GM23248 (cell line): ENCODE data around the gene SLC25A33. TPM values are rescaled to one million over a fixed set of nuclear protein-coding genes. Genes with fewer than 3 reads are reported as not detected.

Source experiments
- DNase-seq: peaks from one replicate; pipeline ENCODE4 v3.0.0-alpha.2; 2015
- H2AFZ ChIP-seq: fragments of 200-600 bp; sonication (generic); 2 replicates; pipeline ENCODE4 v1.6.1; 2016; ENCODE audit warnings: antibody characterized with exemption
- H3F3A ChIP-seq: fragments of 200-600 bp; sonication (generic); 2 replicates; pipeline ENCODE4 v1.6.1; 2016; ENCODE audit warnings: mild to moderate bottlenecking, antibody characterized with exemption, mixed run types; ENCODE audit not compliant: insufficient read depth
- H3K27ac ChIP-seq: fragments of 200-600 bp; sonication (generic); 2 replicates; pipeline ENCODE4 v1.5.1; 2016; ENCODE audit warnings: mild to moderate bottlenecking
- H3K27me3 ChIP-seq: fragments of 200-600 bp; sonication (generic); replicated peaks from 2 replicates; pipeline ENCODE4 v1.6.1; 2016; ENCODE audit warnings: mild to moderate bottlenecking; ENCODE audit not compliant: insufficient read depth
- H3K36me3 ChIP-seq: fragments of 200-600 bp; sonication (generic); 2 replicates; pipeline ENCODE4 v1.6.1; 2016; ENCODE audit warnings: low read depth, mild to moderate bottlenecking
- H3K4me1 ChIP-seq: fragments of 200-600 bp; sonication (generic); 2 replicates; pipeline ENCODE4 v1.6.1; 2016; ENCODE audit warnings: mild to moderate bottlenecking; ENCODE audit not compliant: insufficient read depth
- H3K4me2 ChIP-seq: fragments of 200-600 bp; sonication (generic); one replicate; pipeline ENCODE4 v1.6.1; 2016; ENCODE audit warnings: mild to moderate bottlenecking; ENCODE audit not compliant: unreplicated experiment
- H3K4me3 ChIP-seq: fragments of 200-600 bp; sonication (generic); 2 replicates; pipeline ENCODE4 v1.5.1; 2016; ENCODE audit warnings: mild to moderate bottlenecking
- H3K79me2 ChIP-seq: fragments of 200-600 bp; sonication (generic); 2 replicates; pipeline ENCODE4 v1.6.1; 2016; ENCODE audit warnings: mild to moderate bottlenecking; ENCODE audit not compliant: insufficient read depth
- H3K9ac ChIP-seq: fragments of 200-600 bp; sonication (generic); 2 replicates; pipeline ENCODE4 v1.6.1; 2016; ENCODE audit warnings: mild to moderate bottlenecking
- H3K9me2 ChIP-seq: fragments of 200-600 bp; sonication (generic); 2 replicates; pipeline ENCODE4 v1.6.1; 2016; ENCODE audit warnings: mixed run types, mild to moderate bottlenecking, moderate library complexity; ENCODE audit not compliant: insufficient read depth
- H3K9me3 ChIP-seq: fragments of 200-600 bp; sonication (generic); one replicate; pipeline ENCODE4 v1.6.1; 2017; ENCODE audit warnings: low read depth
- H4K20me1 ChIP-seq: fragments of 200-600 bp; sonication (generic); 2 replicates; pipeline ENCODE4 v1.6.0; 2016; ENCODE audit not compliant: insufficient read depth
- EZH2 ChIP-seq: fragments of 200-600 bp; sonication (generic); IDR thresholded peaks from 2 replicates; pipeline ENCODE4 v1.6.1; 2018; ENCODE audit warnings: antibody characterized with exemption, mild to moderate bottlenecking; ENCODE audit not compliant: insufficient read depth, poor library complexity, severe bottlenecking
- EZH2phosphoT487 ChIP-seq: fragments of 200-600 bp; sonication (generic); IDR thresholded peaks from 2 replicates; pipeline ENCODE4 v1.6.1; 2018; ENCODE audit warnings: antibody characterized with exemption, moderate library complexity, mild to moderate bottlenecking, low read depth; ENCODE audit not compliant: insufficient read depth
- WGBS, 2 experiments: methylation state at CpG; one replicate each; pipeline ENCODE4 v1.1.6; 2015 to 2017; ENCODE audit warnings: low lambda C conversion rate in 2 of 2, low coverage in 1 of 2; ENCODE audit errors: missing lambda C conversion rate in 2 of 2; 5-methylcytosine and 5-hydroxymethylcytosine counted together
- in situ Hi-C: fragments of 300-500 bp; cut with MboI; formaldehyde crosslinking; loops from 2 replicates; pipeline ENCODE4 v1.15.0; 2020
- polyA plus RNA-seq: library from polyadenylated mRNA; unstranded; fragments of >200 nt; fragmentation: Nextera tagmentation; extraction: Ambion mirVana; gene quantifications from 2 replicates; pipeline ENCODE4 v1.2.1, GENCODE V29; 2016
- total RNA-seq: library from RNA; depleted of rRNA; stranded (reverse); fragments of >200 nt; shearing (Covaris generic); gene quantifications from 2 replicates; pipeline ENCODE4 v1.2.3, GENCODE V29; 2014

The SLC25A33 gene
- total and polyA plus RNA-seq, 2 experiments from 2014 or later: 4.2 to 5.8 TPM

DNA sequence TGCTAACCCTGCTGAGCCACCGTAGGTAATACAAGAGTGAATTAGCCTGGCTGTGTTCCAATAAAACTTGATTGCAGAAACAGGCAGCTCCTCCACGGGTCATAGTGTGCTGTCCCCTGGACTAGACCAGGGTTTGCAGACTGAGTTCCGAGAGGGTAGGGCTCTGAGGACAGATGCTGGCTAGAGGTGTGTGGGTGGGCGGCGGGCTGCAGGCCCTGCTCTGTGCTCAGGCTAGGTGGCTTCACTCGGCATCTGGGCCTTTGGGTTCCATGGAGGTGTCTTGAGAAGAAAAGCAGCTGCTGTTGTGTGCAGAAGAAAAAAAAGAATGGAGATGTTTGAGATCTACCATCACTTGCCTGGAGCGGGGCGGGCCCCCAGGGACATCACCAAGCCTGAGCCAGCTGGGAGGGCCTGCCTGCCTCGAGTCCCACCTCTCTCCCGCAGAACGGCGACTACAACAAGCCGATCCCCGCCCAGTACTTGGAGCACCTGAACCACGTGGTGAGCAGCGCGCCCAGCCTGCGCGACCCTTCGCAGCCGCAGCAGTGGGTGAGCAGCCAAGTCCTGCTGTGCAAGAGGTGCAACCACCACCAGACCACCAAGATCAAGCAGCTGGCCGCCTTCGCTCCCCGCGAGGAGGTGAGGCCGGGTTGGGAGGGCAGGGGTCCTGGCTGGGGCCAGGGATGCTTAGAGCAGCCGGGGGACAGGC, 57.3 kb downstream of the SLC25A33 start:
- Histone ChIP-seq H4K20me1 (no peaks in the 10 kb centered on the region), H3F3A (no peaks in the 10 kb centered on the region), H3K9me2 (no peaks in the 10 kb centered on the region), H3K4me2 (no peak overlapping the region), H3K9me3 (no peaks in the 10 kb centered on the region), H3K9ac (no peak overlapping the region), H3K36me3 (no peaks in the 10 kb centered on the region), H3K4me1 (no peaks in the 10 kb centered on the region), H2AFZ (no peak overlapping the region), H3K27me3 (no peaks in the 10 kb centered on the region), H3K27ac (no peak overlapping the region), H3K79me2 (peaks cover 9% of the 10 kb centered on the region; the same call in 1 of the 2 replicates), H3K4me3 (no peak overlapping the region)
- peak; percentile 10 for DNase-seq
- in situ Hi-C loops: no loop called here
- 84% methylated on average over 26 to 27 of the region's 27 CpGs for WGBS, 2 experiments
- TF ChIP-seq EZH2 (no peak), EZH2phosphoT487 (no peak)

- DNase-seq: no peak
- Histone ChIP-seq H3F3A (no peaks in the 10 kb centered on the region), H2AFZ (no peak overlapping the region), H3K9ac (no peak overlapping the region), H3K4me3 (no peak overlapping the region), H3K4me1 (no peaks in the 10 kb centered on the region), H3K27ac (no peak overlapping the region), H4K20me1 (no peaks in the 10 kb centered on the region), H3K9me3 (no peaks in the 10 kb centered on the region), H3K79me2 (peaks cover 9% of the 10 kb centered on the region; the same call in 1 of the 2 replicates), H3K9me2 (no peaks in the 10 kb centered on the region), H3K27me3 (no peaks in the 10 kb centered on the region), H3K36me3 (no peaks in the 10 kb centered on the region), H3K4me2 (no peak overlapping the region)
- in situ Hi-C loops: no loop called here
- TF ChIP-seq EZH2 (no peak), EZH2phosphoT487 (no peak)
- 91 to 93% methylated on average over 14 of the region's 14 CpGs for WGBS, 2 experiments
Observed at GRCh38 chr1:9597361-9598315, 58.4 kb downstream of the SLC25A33 start.

- Histone ChIP-seq H3K9ac (no peak overlapping the region), H3K27ac (no peak overlapping the region), H3K36me3 (no peaks in the 10 kb centered on the region), H2AFZ (no peak overlapping the region), H3K79me2 (0 out of 2 replicates have a peak, but pooled peaks cover 2% of the 10 kb centered on the region), H4K20me1 (no peaks in the 10 kb centered on the region), H3K9me3 (no peaks in the 10 kb centered on the region), H3K4me3 (no peak overlapping the region), H3K4me1 (no peaks in the 10 kb centered on the region), H3K4me2 (no peak overlapping the region), H3F3A (no peaks in the 10 kb centered on the region), H3K27me3 (no peaks in the 10 kb centered on the region), H3K9me2 (no peaks in the 10 kb centered on the region)
- 92 to 93% methylated on average over 18 of the region's 18 CpGs for WGBS, 2 experiments
- DNase-seq: no peak
- no peak for TF ChIP-seq EZH2phosphoT487
- no peak for TF ChIP-seq EZH2
- in situ Hi-C loops: no loop called here
Observed at GRCh38 chr1:9598316-9598700, 59.0 kb downstream of the SLC25A33 start.

DNA sequence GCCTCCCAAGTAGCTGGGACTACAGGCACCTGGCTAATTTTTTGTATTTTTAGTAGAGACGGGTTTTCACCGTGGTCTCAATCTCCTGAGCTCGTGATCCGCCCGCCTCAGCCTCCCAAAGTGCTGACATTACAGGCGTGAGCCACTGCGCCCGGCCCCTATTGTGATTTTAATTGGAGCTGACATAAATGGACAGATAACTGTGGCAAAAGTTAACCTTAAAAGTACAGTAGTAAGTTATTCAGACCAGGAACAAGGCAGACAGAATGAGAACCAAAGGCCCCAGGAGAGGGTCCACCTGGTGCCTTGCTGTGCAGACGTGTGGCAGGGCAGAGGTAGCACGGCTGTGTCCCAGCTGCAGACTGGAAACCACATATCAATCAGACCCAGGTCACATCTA, 60.5 kb downstream of the SLC25A33 start:
- Histone ChIP-seq H3K36me3 (no peaks in the 10 kb centered on the region), H3K4me3 (no peak overlapping the region)

More for the DNA sequence above, 60.5 kb downstream of the SLC25A33 start:
- H3K27ac ChIP-seq: no peak overlapping the region
- no peaks in the 10 kb centered on the region for H3K9me3 ChIP-seq
- H4K20me1 ChIP-seq: no peaks in the 10 kb centered on the region
- H3K9me2 ChIP-seq: no peaks in the 10 kb centered on the region
- H3K9ac ChIP-seq: no peak overlapping the region
- TF ChIP-seq EZH2phosphoT487 (no peak), EZH2 (no peak)
- 90 to 94% methylated on average over 10 of the region's 10 CpGs for WGBS, 2 experiments
- no peak overlapping the region for H2AFZ ChIP-seq
- no peaks in the 10 kb centered on the region for H3K79me2 ChIP-seq
- H3K4me2 ChIP-seq: no peak overlapping the region
- in situ Hi-C loops: no loop called here
- no peak for DNase-seq
- H3F3A ChIP-seq: no peaks in the 10 kb centered on the region
- no peaks in the 10 kb centered on the region for H3K4me1 ChIP-seq
- H3K27me3 ChIP-seq: no peaks in the 10 kb centered on the region
